ENCODE data around the gene RCAN2. TPM values are rescaled to one million over a fixed set of nuclear protein-coding genes. Genes with fewer than 3 reads are reported as not detected.

The RCAN2 gene
- total and polyA plus RNA-seq, 2 donors (not counting 1 experiment from before 2014, with no cell fraction given), result not detected

DNA sequence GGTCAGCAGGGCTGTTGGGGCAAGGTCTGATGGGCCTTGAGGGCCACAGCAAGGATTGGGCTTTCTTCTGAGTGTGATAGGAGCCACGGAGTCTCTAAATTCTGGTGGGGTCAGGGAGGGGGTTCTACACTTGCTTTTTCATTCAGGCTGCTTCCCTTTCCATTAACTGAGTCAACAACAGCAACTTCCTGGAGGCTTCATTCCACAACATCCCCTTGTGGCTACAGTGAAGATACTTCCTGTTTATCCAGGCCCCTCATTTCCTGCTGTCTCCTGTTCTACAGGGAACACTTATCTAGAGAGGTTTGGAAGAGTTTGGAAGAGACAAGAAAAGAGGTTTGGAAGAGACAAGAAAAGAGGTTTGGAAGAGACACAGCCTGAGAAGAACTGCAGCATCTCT lies 175.7 kb downstream of the RCAN2 start:
- Histone ChIP-seq H4K20me1 (ENCODE audit: control insufficient read depth, insufficient read depth, low read length, poor library complexity, severe bottlenecking) (no peaks in the 10 kb centered on the region), H3K4me1 (ENCODE audit: control insufficient read depth in 2 of 2, insufficient read depth in 2 of 2, low read length in 2 of 2) (no peaks in the 10 kb centered on the region), H3K79me2 (ENCODE audit: control insufficient read depth, insufficient read depth, low read length) (no peaks in the 10 kb centered on the region), H2AFZ (ENCODE audit: insufficient read depth, low read depth, low read length, poor library complexity, severe bottlenecking) (no peak overlapping the region), H3K4me2 (replicated peaks; ENCODE audit: low read depth, low read length, poor library complexity, severe bottlenecking) (no peak overlapping the region), H3K36me3 (replicated peaks in 1 of 2; ENCODE audit: control extremely low read depth in 1 of 2, control insufficient read depth in 1 of 2, extremely low read depth in 1 of 2, insufficient read depth in 2 of 2, low read length in 1 of 2) (no peaks in the 10 kb centered on the region), H3K9ac (ENCODE audit: low read length) (no peak overlapping the region), H3K27ac (ENCODE audit: low read length in 2 of 2) (no peak overlapping the region), H3K4me3 (ENCODE audit: control extremely low read depth in 1 of 5, extremely low read depth in 1 of 5, insufficient read depth in 1 of 5, low read depth in 2 of 5, low read length in 4 of 5) (no peak overlapping the region), H3K9me3 (ENCODE audit: control extremely low read depth in 1 of 3, control insufficient read depth in 2 of 3, insufficient read depth in 1 of 3, low read length in 2 of 3) (no peaks in the 10 kb centered on the region), H3K27me3 (replicated peaks in 1 of 4; ENCODE audit: control extremely low read depth in 1 of 4, control insufficient read depth in 3 of 4, insufficient read depth in 4 of 4, low read length in 3 of 4) (no peaks in the 10 kb centered on the region)
- POLR2A ChIA-PET, result no interaction called here
- Mint-ChIP-seq H3K9me3 (ENCODE audit: insufficient read depth) (no peaks in the 10 kb centered on the region), H3K4me3 (no peak overlapping the region), H3K4me1 (no peaks in the 10 kb centered on the region), H3K27ac (no peak overlapping the region), H3K27me3 (peaks cover 4% of the 10 kb centered on the region)
- ATAC-seq (ENCODE audit: low read depth), result no peak
- CTCF ChIA-PET, result no interaction called here
- intact Hi-C loops (cut with micrococcal nuclease), result no loop called here
- DNase-seq, result no peak
- TF ChIP-seq CTCF (IDR thresholded peaks at IDR 0.05), result no peak
- no peak for TF ChIP-seq EZH2 (IDR thresholded peaks at IDR 0.05; ENCODE audit: borderline replicate concordance, insufficient read depth, low read depth, low read length, poor library complexity, severe bottlenecking)
- 80% methylated on average over 1 of the region's 1 CpG for WGBS (ENCODE audit: insufficient coverage)

GRCh38 chr6:46312654-46313053 lies 178.6 kb downstream of the RCAN2 start:
- DNase-seq, result no peak
- Histone ChIP-seq H4K20me1 (ENCODE audit: control insufficient read depth, insufficient read depth, low read length, poor library complexity, severe bottlenecking) (no peaks in the 10 kb centered on the region), H3K4me1 (ENCODE audit: control insufficient read depth in 2 of 2, insufficient read depth in 2 of 2, low read length in 2 of 2) (no peaks in the 10 kb centered on the region), H3K9ac (ENCODE audit: low read length) (no peak overlapping the region), H3K27ac (ENCODE audit: low read length in 2 of 2) (no peak overlapping the region), H3K4me2 (replicated peaks; ENCODE audit: low read depth, low read length, poor library complexity, severe bottlenecking) (no peak overlapping the region), H3K27me3 (replicated peaks in 1 of 4; ENCODE audit: control extremely low read depth in 1 of 4, control insufficient read depth in 3 of 4, insufficient read depth in 4 of 4, low read length in 3 of 4) (no peaks in the 10 kb centered on the region), H3K4me3 (ENCODE audit: control extremely low read depth in 1 of 5, extremely low read depth in 1 of 5, insufficient read depth in 1 of 5, low read depth in 2 of 5, low read length in 4 of 5) (no peak overlapping the region), H3K36me3 (replicated peaks in 1 of 2; ENCODE audit: control extremely low read depth in 1 of 2, control insufficient read depth in 1 of 2, extremely low read depth in 1 of 2, insufficient read depth in 2 of 2, low read length in 1 of 2) (no peaks in the 10 kb centered on the region), H2AFZ (ENCODE audit: insufficient read depth, low read depth, low read length, poor library complexity, severe bottlenecking) (no peak overlapping the region), H3K79me2 (ENCODE audit: control insufficient read depth, insufficient read depth, low read length) (no peaks in the 10 kb centered on the region), H3K9me3 (ENCODE audit: control extremely low read depth in 1 of 3, control insufficient read depth in 2 of 3, insufficient read depth in 1 of 3, low read length in 2 of 3) (no peaks in the 10 kb centered on the region)
- ChIA-PET POLR2A (no interaction called here), CTCF (no interaction called here)
- H3K4me1 Mint-ChIP-seq, result no peaks in the 10 kb centered on the region
- intact Hi-C loops (cut with micrococcal nuclease), result no loop called here
- H3K4me3 Mint-ChIP-seq, result no peak overlapping the region
- peaks cover 4% of the 10 kb centered on the region for H3K27me3 Mint-ChIP-seq
- ATAC-seq (ENCODE audit: low read depth), result no peak
- H3K9me3 Mint-ChIP-seq (ENCODE audit: insufficient read depth), result no peaks in the 10 kb centered on the region
- H3K27ac Mint-ChIP-seq, result no peak overlapping the region
- 100% methylated on average over 1 of the region's 3 CpGs for WGBS (ENCODE audit: insufficient coverage)
- TF ChIP-seq CTCF (IDR thresholded peaks at IDR 0.05), result no peak
- TF ChIP-seq EZH2 (IDR thresholded peaks at IDR 0.05; ENCODE audit: borderline replicate concordance, insufficient read depth, low read depth, low read length, poor library complexity, severe bottlenecking), result no peak

Data from B cell (primary cell).